Measurements from ENCODE around the gene CNIH4.
"Not testable (repeated sequence)": the region's sequence is repeated elsewhere in the genome, so short reads cannot be mapped to it uniquely, and the experiment has no call there.

The CNIH4 gene

DNA sequence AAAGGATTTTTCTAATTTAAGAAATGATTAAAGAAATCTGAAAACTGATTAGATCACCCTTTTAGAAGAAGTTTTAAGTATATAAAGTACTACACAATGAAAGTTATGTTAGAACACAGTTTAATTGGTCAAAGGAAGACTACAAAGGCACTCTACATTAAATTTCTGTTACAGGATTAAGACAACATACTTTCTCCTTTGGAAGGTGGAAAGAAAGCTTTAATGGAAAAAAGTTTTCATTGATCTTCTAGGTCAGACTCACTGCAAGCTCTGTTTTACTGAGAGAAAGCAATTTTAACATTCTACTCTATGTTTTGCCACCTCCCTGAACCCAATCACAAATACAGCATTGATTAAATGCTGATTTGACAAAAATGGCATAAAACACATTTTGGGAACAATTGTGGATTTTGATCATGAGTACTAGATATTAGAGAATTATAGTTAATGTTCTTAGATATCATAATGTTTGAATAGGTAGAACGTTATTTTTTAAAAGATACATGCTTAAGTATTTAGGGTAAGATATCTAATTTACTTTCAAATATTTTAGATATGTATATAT lies 45.9 kb downstream of the CNIH4 start:
- no peak for DNase-seq

DNA sequence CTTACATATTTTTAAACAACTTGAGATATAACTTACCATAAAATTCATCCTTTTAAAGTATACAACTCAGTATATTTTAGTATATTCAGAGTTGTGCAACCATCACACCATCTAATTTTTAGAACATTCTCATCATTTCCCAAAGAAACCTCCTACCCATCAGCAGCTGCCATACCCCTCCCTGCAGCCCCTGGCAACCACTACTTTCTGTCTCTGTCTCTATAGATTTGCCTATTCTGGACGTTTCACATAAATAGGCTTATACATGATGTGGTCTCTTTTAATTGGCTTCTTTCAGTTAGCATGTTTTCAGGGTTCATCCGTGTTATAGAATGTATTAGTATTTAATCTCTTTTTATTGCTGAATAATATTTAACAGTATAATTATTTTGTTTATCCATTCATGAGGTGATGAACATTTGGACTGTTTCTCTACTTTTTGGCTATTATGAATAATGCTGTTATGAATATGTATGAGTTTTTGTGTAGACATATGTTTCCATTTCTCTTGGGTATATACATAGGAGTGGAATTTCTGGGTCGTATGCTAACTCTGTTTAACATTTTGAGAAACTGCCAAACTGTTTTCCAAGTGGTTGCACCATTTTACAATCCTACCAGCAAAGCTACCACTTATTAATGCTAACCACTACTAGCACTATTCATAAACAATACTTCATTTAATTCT lies 48.4 kb downstream of the CNIH4 start:
- DNase-seq: no peak

DNA sequence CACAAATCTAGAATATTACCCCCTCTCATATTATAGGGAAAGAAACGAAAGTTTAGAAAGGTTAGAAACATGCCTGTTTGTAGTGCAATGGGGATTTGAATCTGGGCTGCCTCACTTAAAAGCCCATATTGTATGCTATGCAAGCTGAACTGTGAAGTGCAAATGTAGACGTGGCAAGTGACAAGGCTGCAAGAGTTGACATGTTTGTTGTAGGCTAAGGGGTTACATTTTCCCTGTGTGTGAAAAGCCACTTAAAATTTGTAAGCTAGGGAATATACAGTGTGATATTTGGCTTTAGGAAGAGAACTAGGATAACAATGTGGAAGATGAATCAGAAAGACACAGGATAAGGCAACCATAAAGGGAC lies 48.9 kb downstream of the CNIH4 start:
- no peak for DNase-seq

DNA sequence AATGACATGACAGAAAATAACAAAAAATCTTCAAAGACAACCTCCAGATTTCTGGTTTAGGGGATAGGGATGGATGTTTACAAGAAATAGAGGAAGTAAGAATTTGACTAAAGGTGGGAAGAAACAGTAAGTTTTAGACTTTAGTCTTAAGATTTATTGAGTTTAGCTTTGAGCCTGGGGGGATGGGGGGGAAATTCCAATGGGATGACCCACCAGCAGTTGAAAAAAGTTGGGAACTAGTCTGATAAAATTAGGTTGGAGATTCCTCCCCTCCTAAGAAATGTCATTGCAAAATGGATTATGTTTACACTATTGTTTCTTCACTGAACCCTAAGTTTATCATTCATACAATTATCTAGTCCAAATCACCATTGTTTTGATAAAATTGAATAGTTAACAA lies 49.5 kb downstream of the CNIH4 start:
- DNase-seq: no peak

DNA sequence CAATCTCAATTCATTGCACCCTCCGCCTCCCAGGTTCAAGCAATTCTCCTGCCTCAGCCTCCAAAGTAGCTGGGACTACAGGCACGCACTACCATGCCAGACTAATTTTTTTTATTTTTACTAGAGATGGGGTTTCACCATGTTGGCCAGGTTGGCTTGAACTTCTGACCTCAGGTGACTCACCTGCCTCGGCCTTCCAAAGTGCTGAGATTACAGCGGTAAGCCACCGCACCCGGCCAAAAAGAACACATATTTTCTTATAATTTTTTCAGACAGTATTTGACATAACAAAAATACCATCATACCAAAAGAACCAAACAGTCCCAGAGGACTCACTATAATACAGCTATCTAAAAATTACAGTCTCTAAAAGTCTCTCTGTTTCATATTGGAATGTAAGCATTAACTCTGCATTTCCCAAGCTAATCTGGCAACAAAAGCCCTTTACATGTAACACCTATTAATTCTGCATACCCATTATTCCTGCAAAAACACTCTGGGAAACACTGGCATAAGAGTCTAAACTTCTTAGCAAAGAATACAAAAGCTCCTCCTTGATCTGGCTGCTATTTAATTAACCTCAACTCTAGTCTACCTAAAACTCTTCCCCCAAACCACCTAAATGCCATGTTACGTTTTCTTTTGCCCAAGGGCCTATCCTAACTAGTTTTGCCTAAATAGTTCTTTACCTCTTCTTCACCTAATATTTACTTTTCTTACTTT lies 51.1 kb downstream of the CNIH4 start:
- DNase-seq: no peak

DNA sequence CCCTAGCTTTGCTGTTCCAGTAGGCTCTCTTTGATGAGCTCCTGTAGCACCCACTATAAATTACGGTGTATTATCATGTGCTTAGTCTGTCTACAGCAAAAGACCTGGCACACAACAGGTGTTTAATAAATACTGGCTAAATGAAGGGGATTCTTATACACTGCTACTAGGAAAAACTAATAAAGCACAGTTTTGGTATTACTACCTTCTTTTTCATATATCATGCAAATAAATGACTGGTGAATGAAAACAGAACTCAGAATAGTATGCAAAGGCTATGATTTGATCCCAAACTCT lies 51.6 kb downstream of the CNIH4 start:
- DNase-seq: no peak

DNA sequence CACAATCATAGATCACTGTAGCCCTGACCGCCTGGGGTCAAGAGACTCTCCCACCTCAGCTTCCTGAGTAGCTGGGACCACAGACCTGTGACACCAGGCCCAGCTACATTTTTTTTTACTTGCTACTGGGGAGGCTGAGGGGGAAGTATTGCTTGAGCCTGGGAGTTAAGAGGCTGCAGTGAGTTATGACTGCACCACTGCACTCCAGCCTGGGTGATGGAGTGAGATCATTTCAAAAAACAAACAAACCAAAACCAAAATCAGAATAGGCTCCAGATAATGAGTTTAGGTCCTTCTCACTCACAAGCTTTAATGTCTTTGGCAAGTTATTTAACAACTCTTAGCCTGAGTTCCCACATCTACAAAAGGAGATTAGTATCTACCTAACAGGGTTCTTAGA lies 55.1 kb downstream of the CNIH4 start:
- DNase-seq: no peak

DNA sequence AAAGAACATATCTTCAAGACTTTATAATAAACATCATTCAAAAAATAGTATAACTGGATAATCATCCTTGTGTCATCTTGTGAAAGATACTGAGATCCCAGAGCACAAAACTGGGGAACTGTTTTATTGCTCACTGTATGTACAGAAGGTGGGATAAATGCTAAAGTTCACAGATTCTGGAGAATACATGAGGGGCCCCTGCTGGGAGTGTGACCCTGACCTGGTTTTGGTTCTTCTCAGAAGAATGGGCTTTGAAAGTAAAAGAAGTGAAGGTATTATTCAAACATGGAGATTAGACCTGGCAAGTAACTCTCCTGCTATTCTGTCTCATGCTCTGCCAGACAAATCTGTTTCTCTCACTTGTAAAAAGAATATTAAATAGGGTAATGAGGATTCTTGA lies 63.4 kb downstream of the CNIH4 start:
- DNase-seq: no peak

DNA sequence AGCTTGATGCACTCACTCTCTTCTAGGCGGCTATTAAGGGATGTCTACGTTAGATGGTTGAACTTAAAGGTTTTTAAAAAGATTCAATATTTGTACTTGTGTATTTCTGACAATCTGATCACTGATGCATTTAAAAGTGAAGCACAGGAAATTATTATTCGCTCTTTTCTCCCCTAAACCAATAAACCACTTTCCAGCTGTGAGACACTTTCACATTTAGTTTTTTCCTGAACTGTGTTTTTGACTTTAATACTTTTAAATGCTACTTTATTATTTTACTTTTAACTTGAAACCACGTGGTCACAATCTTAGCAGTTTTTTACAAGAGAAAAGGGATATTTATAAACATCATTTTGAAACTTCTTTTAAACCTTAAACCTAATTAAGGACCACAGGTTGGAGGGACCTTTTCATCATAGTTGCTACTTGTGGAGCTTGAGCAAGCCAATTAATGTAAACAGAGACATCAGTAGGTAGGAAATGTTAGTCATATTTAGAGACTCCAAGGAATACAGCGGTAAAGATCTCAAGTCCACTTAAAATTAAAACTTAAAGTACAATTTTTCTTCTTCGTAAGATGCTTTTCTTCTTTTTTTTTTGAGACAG lies 68.7 kb downstream of the CNIH4 start:
- no peak for DNase-seq

DNA sequence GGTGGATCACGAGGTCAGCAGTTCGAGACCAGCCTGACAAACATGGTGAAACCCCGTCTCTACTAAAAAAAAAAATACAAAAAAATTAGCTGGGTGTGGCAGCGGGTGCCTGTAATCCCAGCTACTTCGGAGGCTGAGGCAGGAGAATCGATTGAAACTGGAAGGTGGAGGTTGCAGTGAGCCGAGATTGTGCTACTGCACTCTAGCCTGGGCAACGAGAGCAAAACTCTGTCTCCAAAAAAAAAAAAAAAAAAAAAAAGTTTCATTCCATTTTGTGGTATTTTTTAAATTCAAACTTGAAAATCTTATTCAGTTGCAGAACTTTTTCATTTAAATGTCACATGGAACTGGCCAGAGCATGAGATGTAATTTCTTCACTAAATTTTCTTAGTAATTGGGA lies 70.2 kb downstream of the CNIH4 start:
- DNase-seq: not testable (repeated sequence)

DNA sequence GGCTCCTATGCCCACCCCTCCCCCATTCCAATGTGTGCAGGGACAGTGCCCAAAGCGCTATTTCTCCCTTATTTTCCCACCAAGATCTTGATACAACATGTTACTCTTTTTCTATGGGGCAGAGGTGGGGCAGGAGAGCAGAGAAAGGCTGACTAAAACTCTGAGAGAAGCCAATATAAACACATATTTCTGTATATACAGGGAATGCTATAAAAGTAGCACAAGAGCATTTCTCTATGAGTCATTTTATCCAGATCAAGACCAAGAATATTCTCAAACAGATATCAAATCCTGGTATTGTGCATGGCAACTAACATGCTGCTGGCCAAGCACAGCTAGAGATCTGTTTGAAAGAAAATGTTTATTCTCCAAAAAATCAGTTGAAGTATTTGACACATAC lies 70.7 kb downstream of the CNIH4 start:
- no peak for DNase-seq

DNA sequence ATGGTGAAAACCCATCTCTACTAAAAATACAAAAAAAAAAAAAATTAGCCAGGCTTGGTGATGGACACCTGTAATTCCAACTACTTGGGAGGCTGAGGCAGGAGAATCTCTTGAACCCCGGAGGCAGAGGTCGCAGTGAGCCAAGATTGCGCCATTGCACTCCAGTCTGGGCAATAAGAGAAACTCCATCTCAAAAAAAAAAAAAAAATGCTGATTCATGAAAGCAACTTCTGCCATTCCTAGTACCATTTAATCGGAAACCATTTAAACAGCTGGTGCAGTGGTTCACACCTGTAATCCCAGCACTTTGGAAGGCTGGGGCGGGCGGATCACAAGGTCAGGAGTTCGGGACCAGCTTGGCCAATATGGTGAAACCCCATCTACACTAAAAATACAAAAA lies 72.0 kb downstream of the CNIH4 start:
- not testable (repeated sequence) for DNase-seq
